ENCODE measurements around the gene CCDC68. TPM values are rescaled to one million over a fixed set of nuclear protein-coding genes. Genes with fewer than 3 reads are reported as not detected.

The CCDC68 gene
- total and polyA plus RNA-seq, 2 of the 13 experiments (the other 11 are each of a cell fraction or from before 2014, with no cell fraction given): 4.6 to 13.3 TPM

- CTCF ChIA-PET (ENCODE audit: low intra/inter-chr PET ratio, low total read pairs): no interaction called here
- Histone ChIP-seq H3K4me1 (ENCODE audit: insufficient read depth, low read length) (peaks cover 18% of the 10 kb centered on the region), H2AFZ (ENCODE audit: low read length) (no peak overlapping the region), H3K4me3 (replicated peaks in 1 of 3; ENCODE audit: insufficient read depth in 1 of 3, low read depth in 2 of 3, low read length in 3 of 3) (no peak overlapping the region), H3K27me3 (ENCODE audit: control insufficient read depth in 1 of 2, insufficient read depth in 2 of 2, low read length in 2 of 2) (no peaks in the 10 kb centered on the region), H3K4me2 (ENCODE audit: low read depth, low read length) (no peak overlapping the region), H4K20me1 (ENCODE audit: insufficient read depth, low read length) (no peaks in the 10 kb centered on the region), H3K9ac (ENCODE audit: insufficient read depth, low read depth, low read length) (no peak overlapping the region), H3K36me3 (replicated peaks in 1 of 2; ENCODE audit: control insufficient read depth in 1 of 2, insufficient read depth in 2 of 2, low read length in 2 of 2) (no peaks in the 10 kb centered on the region), H3K9me3 (ENCODE audit: low read length) (no peaks in the 10 kb centered on the region), H3K79me2 (ENCODE audit: insufficient read depth, low read length) (no peaks in the 10 kb centered on the region), H3K27ac (ENCODE audit: extremely low read length, insufficient read depth, low read length) (no peak overlapping the region)
- in situ Hi-C loops (cut with HindIII; ENCODE audit: extremely low pct_ligation_motif_present, low pct_unique_long_range_greater_than_20kb) (no loop called here), intact Hi-C loops (cut with micrococcal nuclease; ENCODE audit: unreplicated experiment) (no loop called here)
- FAIRE-seq: no peak
- WGBS (ENCODE audit: low lambda C conversion rate): 38% methylated on average over 4 of the region's 4 CpGs
- POLR2A ChIA-PET: no interaction called here
- peak; percentile 13 for DNase-seq (ENCODE audit: low spot score)
- ATAC-seq: peak; percentile 62; the same call in 1 of the 3 replicates
- BruUV-seq (replicated peaks): no TSS peak
- TF ChIP-seq SOX6 (IDR thresholded peaks at IDR 0.05) (no peak), SOX6 (CRISPR knock-in tag; IDR thresholded peaks at IDR 0.05) (peak; percentile 33; the same call in 1 of the 2 replicates), ZNF275 (CRISPR knock-in tag; IDR thresholded peaks at IDR 0.05; ENCODE audit: borderline replicate concordance) (no peak), ZNF549 (CRISPR knock-in tag; IDR thresholded peaks at IDR 0.05) (no peak), PRDM15 (CRISPR knock-in tag; IDR thresholded peaks at IDR 0.05) (no peak), ATF7 (IDR thresholded peaks at IDR 0.05) (peak; percentile 58; the same call in 1 of the 2 replicates), ATF7 (CRISPR knock-in tag; IDR thresholded peaks at IDR 0.05) (no peak), ZNF770 (CRISPR knock-in tag; IDR thresholded peaks at IDR 0.05) (0 out of 2 replicates have a peak, but pooled peaks have one; percentile 25), CEBPB (IDR thresholded peaks at IDR 0.05; ENCODE audit: borderline replicate concordance, low read depth, low read length) (peak; percentile 66), CEBPG (CRISPR knock-in tag; IDR thresholded peaks at IDR 0.05) (peak; percentile 72)
- TF ChIP-seq, protein P1, sequence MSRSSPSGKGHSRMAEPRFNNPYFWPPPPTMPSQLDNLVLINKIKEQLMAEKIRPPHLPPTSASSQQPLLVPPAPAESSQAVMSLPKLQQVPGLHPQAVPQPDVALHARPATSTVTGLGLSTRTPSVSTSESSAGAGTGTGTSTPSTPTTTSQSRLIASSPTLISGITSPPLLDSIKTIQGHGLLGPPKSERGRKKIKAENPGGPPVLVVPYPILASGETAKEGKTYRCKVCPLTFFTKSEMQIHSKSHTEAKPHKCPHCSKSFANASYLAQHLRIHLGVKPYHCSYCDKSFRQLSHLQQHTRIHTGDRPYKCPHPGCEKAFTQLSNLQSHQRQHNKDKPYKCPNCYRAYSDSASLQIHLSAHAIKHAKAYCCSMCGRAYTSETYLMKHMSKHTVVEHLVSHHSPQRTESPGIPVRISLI (CRISPR knock-in tag; IDR thresholded peaks at IDR 0.05; ENCODE audit: borderline replicate concordance): peak; percentile 81
Observed at GRCh38 chr18:54923339-54923956, 35.8 kb downstream of the CCDC68 start.

All from HepG2 (cell line).